NCI-H1417 treated with DMSO at 0.1 percent for 48 hours (cell line): ENCODE data around the gene NCKAP5L.
"Not testable (repeated sequence)": the region's sequence is repeated elsewhere in the genome, so short reads cannot be mapped to it uniquely, and the experiment has no call there.

Experiments
- DNase-seq: peaks from one replicate; lab custom pipeline; 2025; lab: John Stamatoyannopoulos, UW

The NCKAP5L gene

GRCh38 chr12:49828133-49829091 is at the start of gene NCKAP5L:
TSS of gene NCKAP5L (minus strand) at chr12:49828413. CDS start at chr12:49804044, 24,369 bp downstream.
- peak; percentile 69 for DNase-seq

- no peak for DNase-seq
Observed at GRCh38 chr12:49877066-49877465, 48.9 kb upstream of the NCKAP5L start.

GRCh38 chr12:49876070-49876469 is 47.9 kb upstream of the NCKAP5L start:
- no peak for DNase-seq

GRCh38 chr12:49875115-49875720 is 47.0 kb upstream of the NCKAP5L start:
- no peak for DNase-seq

- no peak for DNase-seq
Observed at GRCh38 chr12:49874142-49874897, 46.1 kb upstream of the NCKAP5L start.

- DNase-seq = no peak
Observed at GRCh38 chr12:49873361-49873934, 45.2 kb upstream of the NCKAP5L start.

- no peak for DNase-seq
Observed at GRCh38 chr12:49872781-49873181, 44.6 kb upstream of the NCKAP5L start.

GRCh38 chr12:49872381-49872780 is 44.2 kb upstream of the NCKAP5L start:
- DNase-seq = no peak

- DNase-seq = not testable (repeated sequence)
Observed at GRCh38 chr12:49871811-49872251, 43.6 kb upstream of the NCKAP5L start.

GRCh38 chr12:49871263-49871561 is 43.0 kb upstream of the NCKAP5L start:
- no peak for DNase-seq

GRCh38 chr12:49870501-49871262 is 42.5 kb upstream of the NCKAP5L start:
- DNase-seq = no peak

GRCh38 chr12:49869816-49870500 is 41.7 kb upstream of the NCKAP5L start:
- DNase-seq = no peak

GRCh38 chr12:49868952-49869815 is 41.0 kb upstream of the NCKAP5L start:
- DNase-seq = no peak

- DNase-seq = no peak
Observed at GRCh38 chr12:49868449-49868848, 40.2 kb upstream of the NCKAP5L start.

GRCh38 chr12:49867570-49868341 is 39.5 kb upstream of the NCKAP5L start:
- DNase-seq = no peak

- DNase-seq = no peak
Observed at GRCh38 chr12:49866859-49867569, 38.8 kb upstream of the NCKAP5L start.

GRCh38 chr12:49865782-49866135 is 37.5 kb upstream of the NCKAP5L start:
- DNase-seq = no peak

GRCh38 chr12:49865109-49865781 is 37.0 kb upstream of the NCKAP5L start:
- no peak for DNase-seq
